Liver (tissue), 2 donors: Measurements from ENCODE around the gene MCU.

ENCODE experiments used
- CTCF ChIP-seq: fragments of 150-350 bp; IDR thresholded peaks from 2 replicates; pipeline ENCODE4 v1.5.1; 2017; ENCODE audit warnings: improper control_type of control experiment, low read depth, low read length; ENCODE audit not compliant: missing input control
- MAX ChIP-seq: IDR thresholded peaks from 2 replicates; pipeline ENCODE4 v1.6.1; 2016; ENCODE audit warnings: antibody characterized with exemption
- donor health status: healthy.

GRCh38 chr10:72913287-72913686, 221.3 kb downstream of the MCU start:
- TF ChIP-seq MAX: no peak
- TF ChIP-seq CTCF: no peak
